K562 treated with DMSO at 1 percent for 24 hours (cell line): ENCODE data around the gene RABL6. TPM values are rescaled to one million over a fixed set of nuclear protein-coding genes. Genes with fewer than 3 reads are reported as not detected.

Source experiments
- total RNA-seq: library from RNA; unstranded; fragments of 300-600 nt; gene quantifications from 2 replicates; pipeline ENCODE4 v1.2.3, GENCODE V29; 2022; ENCODE audit warnings: low read depth; ENCODE audit not compliant: insufficient read depth

Gene RABL6, protein sequence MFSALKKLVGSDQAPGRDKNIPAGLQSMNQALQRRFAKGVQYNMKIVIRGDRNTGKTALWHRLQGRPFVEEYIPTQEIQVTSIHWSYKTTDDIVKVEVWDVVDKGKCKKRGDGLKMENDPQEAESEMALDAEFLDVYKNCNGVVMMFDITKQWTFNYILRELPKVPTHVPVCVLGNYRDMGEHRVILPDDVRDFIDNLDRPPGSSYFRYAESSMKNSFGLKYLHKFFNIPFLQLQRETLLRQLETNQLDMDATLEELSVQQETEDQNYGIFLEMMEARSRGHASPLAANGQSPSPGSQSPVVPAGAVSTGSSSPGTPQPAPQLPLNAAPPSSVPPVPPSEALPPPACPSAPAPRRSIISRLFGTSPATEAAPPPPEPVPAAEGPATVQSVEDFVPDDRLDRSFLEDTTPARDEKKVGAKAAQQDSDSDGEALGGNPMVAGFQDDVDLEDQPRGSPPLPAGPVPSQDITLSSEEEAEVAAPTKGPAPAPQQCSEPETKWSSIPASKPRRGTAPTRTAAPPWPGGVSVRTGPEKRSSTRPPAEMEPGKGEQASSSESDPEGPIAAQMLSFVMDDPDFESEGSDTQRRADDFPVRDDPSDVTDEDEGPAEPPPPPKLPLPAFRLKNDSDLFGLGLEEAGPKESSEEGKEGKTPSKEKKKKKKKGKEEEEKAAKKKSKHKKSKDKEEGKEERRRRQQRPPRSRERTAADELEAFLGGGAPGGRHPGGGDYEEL
- total RNA-seq, result 160 and 181 TPM in 2 replicates

GRCh38 chr9:136807281-136808074 is at the start of gene RABL6:
Gene RABL6 (plus strand): TSS chr9:136807948. CDS start chr9:136808197, 249 bp downstream.

GRCh38 chr9:136764301-136764891 is 43.4 kb upstream of the RABL6 start, which contains the start of gene LCN15:
Gene LCN15 (minus strand): TSS chr9:136764518. CDS start chr9:136764488, 30 bp downstream.

DNA sequence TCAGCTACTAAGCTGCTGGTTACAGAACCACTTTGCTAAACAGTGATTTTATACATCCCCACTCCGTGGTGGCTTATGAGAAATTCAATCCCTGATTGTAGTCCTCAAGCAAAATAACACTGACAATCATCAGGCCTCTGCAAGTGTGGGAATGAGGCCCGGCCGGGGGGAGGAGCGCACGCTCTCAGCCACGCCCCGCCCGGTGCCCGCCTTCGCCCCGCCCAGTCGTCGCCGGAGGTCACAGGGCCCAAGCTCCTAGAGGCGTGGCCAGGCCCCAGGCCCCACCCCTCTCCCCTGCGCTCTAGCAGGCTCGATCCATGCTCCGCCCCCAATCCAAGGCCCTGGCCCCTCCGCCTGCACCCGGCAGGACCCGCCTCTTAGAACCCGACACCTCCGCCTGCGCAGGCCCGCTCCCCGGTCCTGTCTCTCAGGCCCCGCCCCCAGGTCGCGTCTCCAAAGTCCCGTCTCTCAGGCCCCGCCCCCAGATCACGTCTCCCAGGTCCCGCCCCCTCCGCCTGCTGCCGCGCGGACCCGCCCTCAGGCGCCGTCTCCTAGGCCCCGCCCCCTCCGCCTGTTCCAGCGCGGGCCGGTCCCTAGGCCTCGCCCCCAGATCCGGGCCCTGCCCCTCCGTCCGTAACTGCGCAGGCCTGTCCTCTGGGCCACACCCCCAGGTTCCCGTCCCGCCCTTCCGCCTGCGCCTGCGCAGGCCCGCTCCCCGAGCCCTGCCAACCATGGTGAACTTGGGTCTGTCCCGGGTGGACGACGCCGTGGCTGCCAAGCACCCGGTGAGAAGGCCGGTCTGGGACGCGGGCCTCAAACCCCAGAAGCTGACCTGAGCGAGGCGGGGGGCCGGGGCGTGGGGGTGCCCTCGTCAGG is 16.9 kb upstream of the RABL6 start, which contains the start of gene TMEM141:
TSS of gene TMEM141 (plus strand) at position 705 of the 876 bp plus-strand sequence. CDS start at position 732, 27 bp downstream.

DNA sequence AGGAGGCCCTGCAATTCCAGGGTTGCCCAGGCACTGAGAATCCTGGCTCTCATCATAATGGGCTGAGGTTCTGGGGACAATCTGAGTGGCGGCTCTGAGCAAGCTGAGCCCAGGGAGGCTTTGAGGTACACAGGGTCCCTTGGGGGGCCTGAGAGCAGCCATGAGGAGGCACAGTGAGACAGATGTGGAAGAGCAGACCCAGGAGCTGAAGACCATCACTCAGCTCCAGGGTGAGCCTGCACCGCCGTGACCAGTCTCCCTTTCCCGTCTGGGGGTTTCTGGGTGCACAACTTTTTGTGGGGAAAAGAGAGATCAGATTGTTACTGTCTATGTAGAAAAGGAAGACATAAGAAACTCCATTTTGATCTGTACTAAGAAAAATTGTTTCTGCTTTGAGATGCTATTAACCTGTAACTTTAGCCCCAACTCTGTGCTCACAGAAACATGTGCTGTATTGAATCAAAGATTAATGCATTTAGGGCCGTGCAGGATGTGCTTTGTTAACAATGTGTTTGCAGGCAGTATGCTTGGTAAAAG is 11.4 kb upstream of the RABL6 start, which contains the start of gene CCDC183:
TSS of gene CCDC183 (plus strand) at position 101 of the 537 bp plus-strand sequence. CDS start at position 161, 60 bp downstream.

GRCh38 chr9:136842380-136842948 is 34.7 kb downstream of the RABL6 start, which contains the start of gene AJM1:
Gene AJM1 (plus strand): TSS chr9:136842478. CDS start chr9:136844415, 1,937 bp downstream.

DNA sequence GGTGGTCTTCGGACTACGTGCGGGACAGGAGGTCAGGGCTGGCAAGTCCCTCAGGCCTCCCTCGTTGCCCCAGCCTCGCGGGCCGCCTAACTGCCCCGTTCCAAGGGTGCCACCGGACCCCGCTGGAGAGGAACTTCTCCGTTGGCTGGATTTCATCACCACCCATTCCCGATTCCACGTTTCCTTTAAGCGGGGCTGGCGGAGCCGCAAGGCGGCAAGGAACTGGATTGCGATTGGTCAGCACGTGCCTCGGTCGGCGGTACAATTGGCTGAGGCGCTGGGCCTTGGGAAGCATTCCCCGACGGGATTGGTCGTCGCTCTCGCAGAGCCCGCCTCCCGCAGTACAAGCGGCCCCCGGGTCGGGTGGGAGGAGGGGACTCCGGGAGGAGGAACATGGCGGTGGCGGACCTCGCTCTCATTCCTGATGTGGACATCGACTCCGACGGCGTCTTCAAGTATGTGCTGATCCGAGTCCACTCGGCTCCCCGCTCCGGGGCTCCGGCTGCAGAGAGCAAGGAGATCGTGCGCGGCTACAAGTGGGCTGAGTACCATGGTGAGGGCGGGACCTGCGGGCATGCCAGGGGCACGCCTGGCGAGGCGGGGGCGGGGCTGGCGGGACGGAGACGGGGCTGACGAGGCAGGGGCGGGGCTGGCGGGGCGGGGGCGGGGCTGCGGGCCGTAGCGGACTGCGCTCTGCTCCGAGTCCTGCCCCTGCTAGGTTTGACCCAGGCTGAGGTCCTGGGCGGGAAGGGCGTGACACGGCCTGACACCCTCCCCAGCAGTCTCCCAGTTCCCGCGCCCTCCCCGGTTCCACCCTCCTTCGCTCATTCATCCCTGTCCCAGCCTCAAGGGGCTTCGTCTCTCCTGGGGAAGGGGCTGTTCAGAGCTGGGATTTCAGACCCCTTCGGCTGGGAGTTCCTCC is 41.6 kb downstream of the RABL6 start, which contains the start of gene PHPT1:
TSS of gene PHPT1 (plus strand) at position 372 of the 922 bp plus-strand sequence. CDS start at position 394, 22 bp downstream.

DNA sequence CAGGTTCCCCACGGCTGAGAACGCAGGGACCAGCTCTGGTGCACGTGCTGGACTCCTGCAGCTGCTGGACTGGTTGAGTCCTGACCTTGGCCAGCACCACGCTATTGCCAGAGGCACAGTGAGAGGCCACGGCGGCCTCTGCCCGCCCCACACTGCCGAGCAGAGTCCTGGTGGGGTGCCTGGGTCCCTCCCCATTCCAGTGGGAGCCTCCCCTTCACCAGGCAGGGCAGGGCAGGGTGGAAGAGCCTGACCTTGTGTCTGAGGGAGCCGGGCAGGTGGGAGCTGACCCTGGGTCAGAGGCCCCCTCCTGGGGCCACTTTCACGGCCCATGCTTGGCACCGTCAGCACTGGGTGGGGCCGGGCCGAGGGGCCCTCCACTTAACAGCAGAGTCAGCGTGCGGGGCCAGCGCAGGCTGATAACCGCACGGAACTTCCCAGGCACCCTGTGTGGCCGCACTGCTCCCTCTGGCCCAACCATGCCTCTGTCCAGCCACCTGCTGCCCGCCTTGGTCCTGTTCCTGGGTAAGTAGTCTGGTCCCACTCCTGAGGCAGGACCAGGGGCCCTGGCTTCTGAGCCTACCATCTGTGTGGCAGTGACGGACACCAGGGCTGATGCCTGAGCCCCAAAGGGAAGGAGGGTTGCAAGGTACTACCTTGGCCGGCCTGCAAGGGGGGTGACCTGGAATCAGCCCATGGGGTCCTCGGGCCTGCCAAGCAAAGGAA is 44.4 kb downstream of the RABL6 start, which contains the start of gene MAMDC4:
TSS of gene MAMDC4 (plus strand) at position 406 of the 723 bp plus-strand sequence. CDS start at position 477, 71 bp downstream.

GRCh38 chr9:136885950-136886578 is 78.3 kb downstream of the RABL6 start, which contains the start of gene TRAF2:
Gene TRAF2 (plus strand): TSS chr9:136886516. CDS start chr9:136898741, 12,225 bp downstream.

Other genes with a start within 250 kb of the RABL6 start
- 127 and 159 TPM in 2 replicates for gene EGFL7, start 145.0 kb upstream of the RABL6 start, total RNA-seq
- gene AGPAT2, start 120.5 kb upstream of the RABL6 start, total RNA-seq, result 78.2 and 86.1 TPM in 2 replicates
- gene DIPK1B, start 95.4 kb upstream of the RABL6 start, total RNA-seq, result 17.6 and 20.5 TPM in 2 replicates
- gene LCN10, start 65.0 kb upstream of the RABL6 start, total RNA-seq, result 0.50 TPM in 1 of 2 replicates, not detected in the other
- not detected in 2 replicates for gene LCN6, start 59.4 kb upstream of the RABL6 start, total RNA-seq
- not detected in 2 replicates for gene LCN8, start 49.7 kb upstream of the RABL6 start, total RNA-seq
- not detected in 2 replicates for gene LCN15, start 43.4 kb upstream of the RABL6 start, total RNA-seq
- gene TMEM141, start 16.6 kb upstream of the RABL6 start, total RNA-seq, result 80.0 and 85.0 TPM in 2 replicates
- gene CCDC183, start 11.6 kb upstream of the RABL6 start, total RNA-seq, result 1.8 and 3.5 TPM in 2 replicates
- 12.3 and 15.9 TPM in 2 replicates for gene AJM1, start 34.5 kb downstream of the RABL6 start, total RNA-seq
- 163 and 193 TPM in 2 replicates for gene PHPT1, start 41.5 kb downstream of the RABL6 start, total RNA-seq
- 1.9 and 3.1 TPM in 2 replicates for gene MAMDC4, start 44.4 kb downstream of the RABL6 start, total RNA-seq
- gene EDF1, start 58.4 kb downstream of the RABL6 start, total RNA-seq, result 668 and 686 TPM in 2 replicates
- gene TRAF2, start 78.6 kb downstream of the RABL6 start, total RNA-seq, result 32.9 and 35.8 TPM in 2 replicates
- 150 and 189 TPM in 2 replicates for gene FBXW5, start 136.8 kb downstream of the RABL6 start, total RNA-seq
- 1.1 TPM in 1 of 2 replicates, not detected in the other for gene C8G, start 137.3 kb downstream of the RABL6 start, total RNA-seq
- not detected in 2 replicates for gene LCN12, start 144.3 kb downstream of the RABL6 start, total RNA-seq
- gene PTGDS, start 169.6 kb downstream of the RABL6 start, total RNA-seq, result 5.6 and 7.3 TPM in 2 replicates
- not detected in 2 replicates for gene LCNL1, start 175.0 kb downstream of the RABL6 start, total RNA-seq
- gene PAXX, start 184.5 kb downstream of the RABL6 start, total RNA-seq, result 82.2 and 86.6 TPM in 2 replicates
- gene CLIC3, start 188.6 kb downstream of the RABL6 start, total RNA-seq, result 0.64 and 1.7 TPM in 2 replicates
- 11.0 and 24.1 TPM in 2 replicates for gene ABCA2, start 220.3 kb downstream of the RABL6 start, total RNA-seq
- gene FUT7, start 224.1 kb downstream of the RABL6 start, total RNA-seq, result not detected in 2 replicates
- gene NPDC1, start 238.2 kb downstream of the RABL6 start, total RNA-seq, result 0.66 and 1.1 TPM in 2 replicates
- gene ENTPD2, start 246.1 kb downstream of the RABL6 start, total RNA-seq, result 0.21 TPM in 1 of 2 replicates, not detected in the other